Osteoblast (primary cell): ENCODE results near the gene GADD45B. TPM values are rescaled to one million over a fixed set of nuclear protein-coding genes. Genes with fewer than 3 reads are reported as not detected.

Source experiments
- DNase-seq: peaks from one replicate; pipeline ENCODE4 v3.0.0; 2011; ENCODE audit warnings: low spot score, mixed read lengths; ENCODE audit not compliant: insufficient read length; ENCODE audit errors: missing footprints
- H2AFZ ChIP-seq: 2 replicates; pipeline ENCODE4 v1.6.0; 2011; ENCODE audit warnings: mild to moderate bottlenecking, low read length
- H3K27ac ChIP-seq: 2 replicates; pipeline ENCODE4 v1.5.1; 2011; ENCODE audit warnings: mild to moderate bottlenecking, low read depth, low read length, moderate library complexity
- H3K27me3 ChIP-seq: 2 replicates; pipeline ENCODE4 v1.6.0; 2012; ENCODE audit warnings: mild to moderate bottlenecking, control low read depth, inconsistent platforms, low read length, moderate library complexity; ENCODE audit not compliant: insufficient read depth
- H3K36me3 ChIP-seq: 2 replicates; pipeline ENCODE4 v1.5.1; 2011; ENCODE audit warnings: mild to moderate bottlenecking, low read length, control low read depth, moderate library complexity; ENCODE audit not compliant: insufficient read depth
- H3K4me1 ChIP-seq: 2 replicates; pipeline ENCODE4 v1.5.1; 2011; ENCODE audit warnings: mild to moderate bottlenecking, low read length, control low read depth, moderate library complexity; ENCODE audit not compliant: insufficient read depth
- H3K4me2 ChIP-seq: 2 replicates; pipeline ENCODE4 v1.6.0; 2011; ENCODE audit warnings: mild to moderate bottlenecking, low read length; ENCODE audit not compliant: insufficient read depth
- H3K4me3 ChIP-seq: fragments of 200-600 bp; sonication (generic); 3 replicates; pipeline ENCODE4 v1.5.1; 2012; ENCODE audit warnings: mild to moderate bottlenecking, low read length, inconsistent platforms; ENCODE audit not compliant: insufficient read depth
- H3K79me2 ChIP-seq: 2 replicates; pipeline ENCODE4 v1.6.0; 2012; ENCODE audit warnings: mild to moderate bottlenecking, low read length, control low read depth, inconsistent platforms; ENCODE audit not compliant: insufficient read depth
- H3K9me3 ChIP-seq: 2 replicates; pipeline ENCODE4 v1.5.1; 2011; ENCODE audit warnings: low read depth, low read length, control low read depth
- H4K20me1 ChIP-seq: 2 replicates; pipeline ENCODE4 v1.6.0; 2012; ENCODE audit warnings: mild to moderate bottlenecking, low read length, control low read depth; ENCODE audit not compliant: insufficient read depth
- total RNA-seq: library from RNA; depleted of rRNA; stranded (reverse); fragments of >200 nt; gene quantifications from 2 replicates; pipeline ENCODE4 v1.2.3, GENCODE V29; 2012
- TF ChIP-seq, protein P1 (sequence below): IDR thresholded peaks from 2 replicates; pipeline ENCODE4 v1.5.1; 2011; ENCODE audit warnings: mild to moderate bottlenecking, low read depth, low read length, moderate library complexity; ENCODE audit errors: extremely low read depth

Gene GADD45B
- total RNA-seq, 1 donor: 46.3 TPM

DNA sequence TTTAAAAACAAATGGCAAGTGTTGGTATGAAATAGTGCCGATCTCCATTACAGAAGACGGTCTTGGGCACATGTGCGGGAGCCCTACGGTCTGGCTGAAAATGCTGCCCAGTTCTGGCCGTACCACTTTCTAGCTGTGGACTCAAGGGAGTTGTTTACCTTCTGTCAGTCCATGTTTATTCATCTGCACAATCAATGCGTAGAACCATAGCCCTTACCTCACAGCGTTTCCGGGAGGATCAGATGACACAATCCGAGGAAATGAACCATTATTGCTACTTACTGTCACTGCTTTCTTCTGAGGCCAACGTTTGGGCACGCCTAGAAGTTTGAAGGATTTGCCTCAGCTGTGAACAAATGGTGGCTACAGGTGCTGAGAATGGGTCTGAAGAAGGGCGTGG is 31.2 kb downstream of the GADD45B start:
- no peaks in the 10 kb centered on the region for H3K9me3 ChIP-seq
- H3K4me1 ChIP-seq: peaks cover 16% of the 10 kb centered on the region
- no peaks in the 10 kb centered on the region for H3K27me3 ChIP-seq
- H3K36me3 ChIP-seq: no peaks in the 10 kb centered on the region
- H3K79me2 ChIP-seq: no peaks in the 10 kb centered on the region
- TF ChIP-seq, protein P1, sequence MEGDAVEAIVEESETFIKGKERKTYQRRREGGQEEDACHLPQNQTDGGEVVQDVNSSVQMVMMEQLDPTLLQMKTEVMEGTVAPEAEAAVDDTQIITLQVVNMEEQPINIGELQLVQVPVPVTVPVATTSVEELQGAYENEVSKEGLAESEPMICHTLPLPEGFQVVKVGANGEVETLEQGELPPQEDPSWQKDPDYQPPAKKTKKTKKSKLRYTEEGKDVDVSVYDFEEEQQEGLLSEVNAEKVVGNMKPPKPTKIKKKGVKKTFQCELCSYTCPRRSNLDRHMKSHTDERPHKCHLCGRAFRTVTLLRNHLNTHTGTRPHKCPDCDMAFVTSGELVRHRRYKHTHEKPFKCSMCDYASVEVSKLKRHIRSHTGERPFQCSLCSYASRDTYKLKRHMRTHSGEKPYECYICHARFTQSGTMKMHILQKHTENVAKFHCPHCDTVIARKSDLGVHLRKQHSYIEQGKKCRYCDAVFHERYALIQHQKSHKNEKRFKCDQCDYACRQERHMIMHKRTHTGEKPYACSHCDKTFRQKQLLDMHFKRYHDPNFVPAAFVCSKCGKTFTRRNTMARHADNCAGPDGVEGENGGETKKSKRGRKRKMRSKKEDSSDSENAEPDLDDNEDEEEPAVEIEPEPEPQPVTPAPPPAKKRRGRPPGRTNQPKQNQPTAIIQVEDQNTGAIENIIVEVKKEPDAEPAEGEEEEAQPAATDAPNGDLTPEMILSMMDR: no peak
- H4K20me1 ChIP-seq: no peaks in the 10 kb centered on the region
- DNase-seq: peak; percentile 89
- H3K27ac ChIP-seq: peak overlapping the region; percentile 72
- peak overlapping the region; percentile 61 for H3K4me3 ChIP-seq
- peak overlapping the region; percentile 93 for H2AFZ ChIP-seq
- peak overlapping the region; percentile 93 for H3K4me2 ChIP-seq

DNA sequence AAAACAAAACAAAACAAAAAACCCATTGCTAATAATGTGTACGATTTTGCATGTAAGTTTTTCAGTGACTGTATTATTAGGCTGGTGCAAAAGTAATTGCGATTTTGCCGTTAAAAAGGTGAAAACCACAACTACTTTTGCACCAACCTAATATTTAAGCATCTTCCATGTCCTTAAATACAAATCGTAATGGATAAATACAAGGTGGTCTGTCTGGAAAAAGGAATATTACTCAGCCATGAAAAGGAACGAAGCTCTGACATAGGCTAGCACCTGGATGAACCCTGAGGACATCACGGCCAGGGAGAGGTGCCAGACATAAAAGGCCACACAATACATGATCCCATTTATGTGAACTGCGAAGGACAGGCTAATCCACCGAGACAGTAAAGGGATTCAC is 33.2 kb downstream of the GADD45B start:
- H3K4me3 ChIP-seq: no peak overlapping the region
- H2AFZ ChIP-seq: no peak overlapping the region
- no peaks in the 10 kb centered on the region for H3K36me3 ChIP-seq
- H3K4me2 ChIP-seq: no peak overlapping the region
- TF ChIP-seq, protein P1: no peak
- H3K4me1 ChIP-seq: peaks cover 6% of the 10 kb centered on the region
- H4K20me1 ChIP-seq: no peaks in the 10 kb centered on the region
- H3K27me3 ChIP-seq: no peaks in the 10 kb centered on the region
- H3K79me2 ChIP-seq: no peaks in the 10 kb centered on the region
- no peak overlapping the region for H3K27ac ChIP-seq
- no peaks in the 10 kb centered on the region for H3K9me3 ChIP-seq
- DNase-seq: no peak

DNA sequence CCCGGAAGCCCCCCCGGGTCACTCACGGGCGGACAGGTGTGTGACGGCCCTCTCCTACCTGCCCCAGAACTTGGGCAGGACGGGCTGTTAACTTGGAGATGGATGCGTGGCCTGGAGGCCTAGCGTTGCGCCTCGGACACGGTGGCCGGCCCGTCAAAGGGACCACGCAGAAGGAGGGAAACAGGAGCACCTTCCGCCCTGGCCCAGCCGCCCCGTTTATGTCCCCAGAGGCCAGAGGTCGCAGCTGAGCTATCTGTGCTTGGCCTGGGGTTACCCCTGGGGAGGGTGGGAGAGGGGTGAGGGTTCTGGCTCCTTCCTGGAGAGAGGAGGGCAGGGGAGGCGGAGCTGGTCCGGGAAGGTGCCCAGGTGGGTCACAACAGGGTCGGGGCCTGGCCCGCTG is 35.6 kb downstream of the GADD45B start:
- Histone ChIP-seq H2AFZ (no peak overlapping the region), H3K27me3 (no peaks in the 10 kb centered on the region), H3K79me2 (no peaks in the 10 kb centered on the region), H3K4me1 (peaks cover 5% of the 10 kb centered on the region), H3K27ac (no peak overlapping the region), H4K20me1 (no peaks in the 10 kb centered on the region), H3K4me3 (no peak overlapping the region), H3K9me3 (no peaks in the 10 kb centered on the region), H3K36me3 (no peaks in the 10 kb centered on the region), H3K4me2 (no peak overlapping the region)
- TF ChIP-seq, protein P1: no peak
- DNase-seq: no peak

DNA sequence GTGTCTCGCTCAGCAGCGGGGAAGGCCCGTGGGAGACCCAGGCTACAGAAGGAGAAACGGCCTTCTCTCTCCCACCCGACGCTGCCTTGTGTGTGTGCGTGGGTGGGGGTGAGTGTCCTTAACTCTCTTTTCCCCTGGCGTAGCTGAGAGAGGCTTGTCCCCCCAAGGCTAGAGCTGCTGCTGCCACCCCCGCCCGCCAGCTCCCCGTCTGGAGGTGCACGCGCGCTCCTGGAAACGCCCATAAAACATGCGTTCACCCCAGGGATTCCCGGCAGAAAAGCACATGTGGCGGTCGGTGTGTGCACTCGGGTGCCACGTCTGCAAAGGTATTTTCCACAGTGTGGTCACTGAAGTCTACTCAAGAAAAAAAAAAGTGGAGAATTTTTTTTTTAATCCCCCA is 36.1 kb downstream of the GADD45B start:
- Histone ChIP-seq H3K79me2 (no peaks in the 10 kb centered on the region), H3K27me3 (no peaks in the 10 kb centered on the region), H2AFZ (no peak overlapping the region), H4K20me1 (no peaks in the 10 kb centered on the region), H3K9me3 (no peaks in the 10 kb centered on the region), H3K4me2 (no peak overlapping the region), H3K4me3 (no peak overlapping the region), H3K27ac (no peak overlapping the region), H3K36me3 (no peaks in the 10 kb centered on the region), H3K4me1 (peaks cover 3% of the 10 kb centered on the region)
- TF ChIP-seq, protein P1: no peak
- DNase-seq: no peak
